Calu3 (cell line): ENCODE data around the gene RGSL1. TPM values are rescaled to one million over a fixed set of nuclear protein-coding genes. Genes with fewer than 3 reads are reported as not detected.

Source experiments
- BruUV-seq: library from RNA; stranded (reverse); fragments of 400-500 nt; replicated peaks from 2 replicates; lab custom pipeline; 2021; lab: Mats Ljungman, UMichigan
- CTCF ChIA-PET: fragments of 300-600 bp; sonication (Branson Sonifier 250); formaldehyde crosslinking; loops from one replicate; lab custom pipeline; 2022; ENCODE audit warnings: antibody characterized with exemption; lab: Charles Lee
- DNase-seq: peaks from one replicate; pipeline ENCODE4 v3.0.0; 2022
- H3K27ac Mint-ChIP-seq: one replicate; pipeline ENCODE4 v1.8.0; 2022; ENCODE audit warnings: mixed read lengths; ENCODE audit not compliant: unreplicated experiment
- H3K27me3 Mint-ChIP-seq: one replicate; pipeline ENCODE4 v1.8.0; 2022; ENCODE audit warnings: mixed read lengths; ENCODE audit not compliant: unreplicated experiment
- H3K36me3 Mint-ChIP-seq: one replicate; pipeline ENCODE4 v1.8.0; 2022; ENCODE audit warnings: mild to moderate bottlenecking, moderate library complexity, mixed read lengths; ENCODE audit not compliant: insufficient read depth, unreplicated experiment
- H3K4me1 Mint-ChIP-seq: one replicate; pipeline ENCODE4 v1.8.0; 2022; ENCODE audit warnings: mild to moderate bottlenecking, low read depth, mixed read lengths; ENCODE audit not compliant: unreplicated experiment
- H3K4me3 Mint-ChIP-seq: one replicate; pipeline ENCODE4 v1.8.0; 2022; ENCODE audit warnings: mild to moderate bottlenecking, low read depth, moderate library complexity, mixed read lengths; ENCODE audit not compliant: unreplicated experiment
- H3K9me3 Mint-ChIP-seq: one replicate; pipeline ENCODE4 v1.8.0; 2022; ENCODE audit warnings: low read depth, mixed read lengths; ENCODE audit not compliant: unreplicated experiment
- CTCF ChIP-seq: fragments of 200-600 bp; IDR thresholded peaks from one replicate; pipeline ENCODE4 v1.8.0; 2022; ENCODE audit warnings: antibody characterized with exemption; ENCODE audit not compliant: unreplicated experiment
- intact Hi-C: fragments of 100-400 bp; cut with micrococcal nuclease; formaldehyde crosslinking; loops from one replicate; pipeline ENCODE4 v1.10.0; 2022; ENCODE audit not compliant: unreplicated experiment
- total RNA-seq: library from RNA; stranded (reverse); gene quantifications from 2 replicates; pipeline ENCODE4 v1.2.3, GENCODE V29; 2022

The RGSL1 gene
- total RNA-seq, 1 experiment from 2014 or later = not detected

DNA sequence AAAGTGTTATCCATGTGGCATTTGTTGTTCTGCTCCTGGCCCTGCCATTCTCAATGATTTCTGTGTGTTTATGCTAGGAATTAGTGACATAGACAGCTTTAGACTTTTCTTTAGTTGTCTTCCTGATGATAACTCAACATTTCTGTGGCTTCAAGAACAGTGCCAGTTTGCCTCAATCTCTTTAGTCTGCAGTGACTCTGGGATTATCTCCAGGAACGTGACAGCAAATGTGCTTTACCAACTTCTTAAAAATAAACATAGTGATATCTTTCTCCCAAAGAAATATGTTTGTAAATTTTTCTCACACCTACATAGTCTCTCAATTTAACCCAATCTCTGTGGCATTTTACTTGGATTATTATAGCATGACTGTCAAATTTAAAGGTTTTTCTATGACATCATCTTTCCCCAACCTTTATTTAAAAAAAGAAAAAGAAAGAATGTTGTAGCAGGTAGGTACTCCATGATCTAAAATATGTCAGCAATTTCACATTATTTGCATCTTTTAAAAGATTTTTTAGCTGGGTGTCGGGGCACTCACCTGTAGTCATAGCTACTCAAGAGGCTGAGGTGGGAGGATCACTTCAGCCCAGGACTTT lies 114.6 kb downstream of the RGSL1 start:
- intact Hi-C loops = no loop called here
- no TSS peak for BruUV-seq
- CTCF ChIA-PET = no interaction called here

GRCh38 chr1:182565537-182565936 lies 115.6 kb downstream of the RGSL1 start:
- Mint-ChIP-seq H3K4me1 (no peaks in the 10 kb centered on the region), H3K9me3 (no peaks in the 10 kb centered on the region), H3K4me3 (no peak overlapping the region), H3K27ac (no peak overlapping the region), H3K27me3 (peaks cover 31% of the 10 kb centered on the region), H3K36me3 (no peaks in the 10 kb centered on the region)
- DNase-seq = no peak
- CTCF ChIA-PET = no interaction called here
- intact Hi-C loops = no loop called here
- no TSS peak for BruUV-seq
- no peak for TF ChIP-seq CTCF

More for the DNA sequence above, 114.6 kb downstream of the RGSL1 start:
- TF ChIP-seq CTCF = no peak
- no peaks in the 10 kb centered on the region for H3K9me3 Mint-ChIP-seq
- H3K27me3 Mint-ChIP-seq = peaks cover 39% of the 10 kb centered on the region
- H3K4me3 Mint-ChIP-seq = no peak overlapping the region
- DNase-seq = no peak
- H3K36me3 Mint-ChIP-seq = no peaks in the 10 kb centered on the region
- H3K4me1 Mint-ChIP-seq = no peaks in the 10 kb centered on the region
- H3K27ac Mint-ChIP-seq = no peak overlapping the region

DNA sequence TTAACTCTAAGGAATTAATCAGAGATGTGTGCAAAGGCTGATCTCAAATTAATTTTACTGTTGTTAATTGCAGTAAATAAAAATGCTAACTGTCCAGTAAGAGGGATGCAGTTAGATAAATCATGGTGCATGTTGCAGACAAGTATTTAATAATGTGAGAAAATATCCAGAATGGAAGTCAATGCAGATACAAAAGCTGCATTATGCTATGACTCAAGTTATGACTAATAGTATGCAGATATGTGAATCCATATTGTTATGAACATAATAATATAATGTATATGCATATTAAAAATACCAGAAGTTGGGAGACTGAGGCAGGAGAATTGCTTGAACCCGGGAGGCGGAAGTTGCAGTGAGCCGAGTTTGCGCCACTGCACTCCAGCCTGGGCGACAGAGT lies 117.7 kb downstream of the RGSL1 start:
- TF ChIP-seq CTCF = no peak

DNA sequence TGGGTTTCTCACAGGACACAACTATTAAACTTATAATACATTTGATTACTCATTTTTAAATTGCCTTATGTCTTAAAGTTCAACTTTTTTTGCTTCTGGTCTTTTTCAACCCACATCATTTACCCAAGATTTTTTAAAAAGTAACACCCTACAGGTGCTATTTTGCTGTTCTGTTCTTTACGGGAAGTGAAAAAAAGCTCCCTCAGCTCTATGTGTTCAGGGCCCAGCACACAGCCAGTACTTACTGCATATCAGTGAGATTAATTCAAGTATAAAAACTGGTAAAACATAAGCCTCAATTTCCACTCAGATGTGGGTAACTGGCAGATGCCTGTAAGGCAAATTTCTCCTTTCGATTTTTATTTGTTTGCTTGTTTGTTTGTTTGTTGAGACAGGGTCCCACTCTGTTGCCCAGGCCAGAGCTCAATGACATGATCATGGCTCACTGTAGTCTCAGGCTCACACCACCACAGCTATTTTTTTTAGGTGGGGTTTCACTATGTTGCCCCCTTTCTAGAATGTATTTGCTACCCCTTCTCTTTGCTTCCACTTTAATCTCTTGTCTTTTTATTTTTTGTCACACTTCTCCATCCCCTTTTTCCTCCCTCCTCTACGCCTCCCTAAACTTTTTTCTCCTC lies 118.8 kb downstream of the RGSL1 start:
- no peak for DNase-seq
- H3K9me3 Mint-ChIP-seq = no peaks in the 10 kb centered on the region
- no TSS peak for BruUV-seq
- H3K4me3 Mint-ChIP-seq = no peak overlapping the region
- H3K27me3 Mint-ChIP-seq = peaks cover 13% of the 10 kb centered on the region
- intact Hi-C loops = no loop called here
- CTCF ChIA-PET = interaction anchor here (1.1 kb wide), 1 partner anchor 26 kb away, joined by 7 read pairs; no protein-coding TSS in a partner anchor
- H3K27ac Mint-ChIP-seq = no peak overlapping the region
- no peaks in the 10 kb centered on the region for H3K36me3 Mint-ChIP-seq
- no peaks in the 10 kb centered on the region for H3K4me1 Mint-ChIP-seq
- no peak for TF ChIP-seq CTCF

More for the DNA sequence above, 117.7 kb downstream of the RGSL1 start:
- intact Hi-C loops = no loop called here
- DNase-seq = no peak
- no TSS peak for BruUV-seq
- Mint-ChIP-seq H3K4me1 (no peaks in the 10 kb centered on the region), H3K9me3 (no peaks in the 10 kb centered on the region), H3K4me3 (no peak overlapping the region), H3K27me3 (peaks cover 14% of the 10 kb centered on the region), H3K27ac (no peak overlapping the region), H3K36me3 (no peaks in the 10 kb centered on the region)
- CTCF ChIA-PET = no interaction called here
